GM21619 (cell line): ENCODE data around the gene MYOM3.

ENCODE experiments used
- ATAC-seq: cut with Tn5 transposase; IDR thresholded peaks from one replicate; pipeline ENCODE4 v1.9.1; 2021; ENCODE audit not compliant: unreplicated experiment

MYOM3 gene

GRCh38 chr1:24139222-24139489 is 27.2 kb upstream of the MYOM3 start:
- no peak for ATAC-seq

GRCh38 chr1:24138476-24139221 is 26.7 kb upstream of the MYOM3 start:
- no peak for ATAC-seq

DNA sequence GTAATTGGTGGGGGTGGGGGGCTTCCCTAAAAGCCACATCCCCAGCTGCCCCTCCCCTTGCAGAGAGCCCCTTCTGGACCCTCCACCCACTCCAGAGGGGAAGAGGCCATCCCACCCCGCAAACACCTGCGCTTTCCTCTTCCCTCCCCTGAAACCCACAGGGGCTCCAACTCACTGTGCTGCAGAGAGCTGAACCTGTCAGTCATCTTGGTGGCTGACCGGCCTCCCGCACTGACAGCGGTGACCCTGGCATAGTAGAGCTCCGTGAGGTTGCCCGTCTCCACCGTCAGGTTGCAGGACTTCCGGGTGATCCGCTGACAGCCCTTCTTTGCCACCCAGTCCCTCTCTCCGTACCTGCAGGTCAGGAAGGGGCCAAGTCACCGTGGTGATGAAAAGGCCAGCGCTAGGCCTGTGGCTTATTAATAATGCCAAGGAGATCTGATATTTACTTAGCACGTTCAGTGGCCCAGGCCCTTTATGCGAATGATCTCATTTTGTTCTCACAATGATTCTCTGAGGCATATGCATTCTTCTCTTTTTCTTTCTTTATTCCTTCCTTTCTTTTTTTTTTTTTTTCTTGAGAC is 25.1 kb upstream of the MYOM3 start:
- ATAC-seq = no peak

DNA sequence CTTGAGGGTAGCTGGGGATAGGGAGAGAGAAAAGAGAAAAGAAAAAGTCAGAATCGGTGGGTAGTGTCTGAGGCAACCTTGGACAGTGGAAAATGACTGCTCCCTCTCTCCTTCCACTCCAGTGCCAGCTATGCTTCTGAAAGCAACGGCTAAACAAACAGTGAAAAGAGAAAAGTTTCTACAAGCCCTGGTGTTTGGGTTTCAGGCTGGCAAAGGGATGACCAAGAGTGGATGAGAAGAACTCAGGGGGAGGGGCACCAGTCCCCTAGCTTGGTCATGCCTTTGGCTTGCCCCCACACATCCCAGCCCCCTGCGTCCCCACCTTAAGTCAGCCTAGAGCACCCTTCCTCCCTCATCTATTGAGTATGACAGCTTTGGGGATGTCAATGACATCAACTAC is 22.4 kb upstream of the MYOM3 start:
- no peak for ATAC-seq

GRCh38 chr1:24133819-24134218 is 21.9 kb upstream of the MYOM3 start:
- ATAC-seq = no peak

- ATAC-seq = no peak
Observed at GRCh38 chr1:24130385-24130784, 18.4 kb upstream of the MYOM3 start.

DNA sequence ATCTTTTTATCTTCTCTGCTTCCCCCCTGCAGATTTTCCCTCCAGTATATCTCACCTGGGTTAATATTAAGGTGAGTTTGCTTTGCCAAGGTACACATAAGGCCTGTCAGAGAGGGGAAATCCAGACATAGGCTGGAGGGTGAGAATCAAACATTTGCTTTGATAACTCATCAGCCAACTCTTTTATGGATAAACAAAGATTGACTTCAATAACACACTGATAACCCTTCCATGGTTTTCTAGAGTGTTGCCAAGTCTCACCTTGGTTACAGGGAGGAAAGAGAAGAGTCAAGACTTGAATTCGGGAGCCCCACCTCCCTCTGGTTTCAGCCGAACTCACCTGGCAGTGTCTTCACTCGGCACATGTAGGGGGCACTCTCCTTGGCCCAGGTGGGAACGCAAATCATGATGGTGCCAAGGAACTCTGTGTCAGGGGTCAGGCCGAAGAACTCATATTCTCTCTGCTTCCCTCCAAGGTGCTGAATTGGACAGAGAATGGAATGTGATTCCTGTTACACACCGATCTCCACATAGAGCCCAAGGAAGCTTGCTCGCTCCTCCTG is 15.9 kb upstream of the MYOM3 start:
- ATAC-seq = no peak

DNA sequence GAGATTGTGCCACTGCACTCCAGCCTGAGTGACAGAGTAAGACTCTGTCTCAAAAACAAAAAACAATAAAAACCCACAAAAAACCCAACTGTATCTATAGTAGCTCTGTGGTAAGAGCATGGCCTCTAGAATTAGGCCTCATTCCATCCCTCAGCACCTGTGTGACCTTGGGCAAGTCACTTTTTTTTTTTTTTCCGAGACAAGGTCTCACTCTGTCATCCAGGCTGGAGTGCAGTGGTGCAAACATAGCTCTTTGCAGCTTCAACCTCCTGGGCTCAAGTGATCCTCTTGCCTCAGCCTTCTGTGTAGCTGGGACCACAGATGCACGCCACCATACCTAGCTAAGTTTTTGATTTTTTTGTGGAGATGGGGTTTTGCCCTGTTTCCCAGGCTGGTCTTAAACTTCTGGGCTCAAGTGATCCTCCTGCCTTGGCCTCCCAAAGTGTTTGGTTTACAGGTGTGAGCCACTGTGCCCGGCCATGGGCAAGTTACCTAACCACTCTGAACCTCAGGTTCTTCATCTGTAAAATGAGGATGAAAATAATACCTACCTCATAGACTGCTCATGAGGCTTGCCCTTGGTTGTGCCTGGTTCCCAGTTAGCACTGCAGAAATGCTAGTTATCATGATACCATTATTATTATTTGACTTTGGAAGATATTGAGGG is 15.3 kb upstream of the MYOM3 start:
- no peak for ATAC-seq

- no peak for ATAC-seq
Observed at GRCh38 chr1:24126672-24127023, 14.7 kb upstream of the MYOM3 start.

- ATAC-seq = no peak
Observed at GRCh38 chr1:24126018-24126671, 14.2 kb upstream of the MYOM3 start.

GRCh38 chr1:24125456-24125855 is 13.5 kb upstream of the MYOM3 start:
- ATAC-seq = no peak

GRCh38 chr1:24124980-24125379 is 13.0 kb upstream of the MYOM3 start:
- ATAC-seq = no peak

GRCh38 chr1:24123611-24124010 is 11.7 kb upstream of the MYOM3 start:
- no peak for ATAC-seq

DNA sequence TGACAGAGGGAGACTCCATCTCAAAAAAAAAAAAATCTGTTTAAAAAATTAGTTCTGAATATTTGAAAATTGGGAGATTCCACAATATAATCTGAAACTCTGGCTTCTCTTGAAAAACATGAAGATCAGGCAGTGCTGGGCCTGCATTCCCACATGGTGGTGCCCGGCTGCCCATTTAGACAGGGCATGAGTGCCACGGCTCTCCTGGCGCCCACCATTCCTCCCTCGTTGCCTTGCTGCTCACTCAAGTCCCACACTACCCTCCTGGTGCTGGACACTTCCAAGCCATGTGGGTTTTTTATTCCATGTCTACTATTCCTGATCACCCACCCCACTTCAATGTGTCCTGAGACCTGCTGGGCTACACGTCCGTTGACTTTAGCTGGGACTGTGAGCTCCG is 10.8 kb upstream of the MYOM3 start:
- ATAC-seq = no peak

DNA sequence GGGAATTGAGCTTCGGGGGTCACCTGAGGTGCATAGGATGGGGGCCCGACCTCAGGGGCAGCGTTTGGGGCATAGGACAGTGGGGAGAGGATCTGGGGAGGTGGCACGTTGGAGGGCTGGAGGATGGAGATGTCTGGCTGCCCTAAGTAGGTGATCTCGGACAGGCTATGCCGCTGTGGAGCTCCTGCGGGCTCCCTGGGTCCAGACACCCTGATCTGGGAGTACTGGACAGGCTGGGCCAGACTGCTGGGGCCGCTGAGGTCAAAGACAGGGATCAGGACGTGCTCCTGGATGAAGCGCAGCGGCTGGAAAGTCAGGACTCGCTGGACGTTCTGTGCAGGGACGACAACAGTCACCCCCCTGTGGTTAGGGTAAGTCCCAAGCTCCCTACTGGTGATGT is 9.5 kb upstream of the MYOM3 start:
- no peak for ATAC-seq

DNA sequence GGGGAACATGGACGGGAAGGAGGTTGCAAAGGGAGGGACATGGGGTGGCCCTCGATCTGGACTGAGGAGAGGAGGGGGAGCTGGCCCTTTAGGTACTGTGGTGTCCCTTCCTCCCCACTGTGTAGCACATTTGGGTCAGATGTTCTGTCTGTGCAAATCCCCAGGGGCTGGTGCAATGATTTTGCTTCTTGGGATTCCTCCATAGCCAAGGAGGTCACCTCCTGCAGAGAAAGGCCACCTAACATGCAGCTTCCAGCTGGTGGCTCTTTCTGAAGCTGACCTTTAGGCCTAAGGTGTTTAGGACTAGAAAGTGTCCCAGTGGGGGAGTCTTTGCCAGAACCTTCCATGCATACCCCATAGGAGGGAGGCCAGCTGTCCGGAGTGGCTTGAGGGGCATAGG is 9.0 kb upstream of the MYOM3 start:
- ATAC-seq = no peak

GRCh38 chr1:24119859-24120756 is 8.2 kb upstream of the MYOM3 start:
- ATAC-seq = no peak

DNA sequence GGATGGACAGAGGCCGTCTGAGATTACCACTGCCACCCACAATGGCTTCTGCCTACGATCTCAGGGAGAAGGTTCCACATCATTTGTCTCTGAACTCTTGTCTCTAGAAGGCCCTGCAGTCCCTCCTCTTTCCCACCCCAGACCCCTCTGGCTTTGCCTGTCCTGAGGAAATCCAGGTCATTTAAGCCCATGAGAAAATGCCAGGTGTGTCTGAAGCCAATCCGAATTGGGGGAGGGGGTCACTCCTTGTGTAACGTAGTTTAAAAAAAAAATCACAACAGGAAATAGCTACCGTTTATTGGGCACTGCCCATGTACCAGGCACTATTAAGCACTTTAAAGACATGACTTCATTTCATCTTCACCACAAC is 7.5 kb upstream of the MYOM3 start:
- ATAC-seq = no peak

DNA sequence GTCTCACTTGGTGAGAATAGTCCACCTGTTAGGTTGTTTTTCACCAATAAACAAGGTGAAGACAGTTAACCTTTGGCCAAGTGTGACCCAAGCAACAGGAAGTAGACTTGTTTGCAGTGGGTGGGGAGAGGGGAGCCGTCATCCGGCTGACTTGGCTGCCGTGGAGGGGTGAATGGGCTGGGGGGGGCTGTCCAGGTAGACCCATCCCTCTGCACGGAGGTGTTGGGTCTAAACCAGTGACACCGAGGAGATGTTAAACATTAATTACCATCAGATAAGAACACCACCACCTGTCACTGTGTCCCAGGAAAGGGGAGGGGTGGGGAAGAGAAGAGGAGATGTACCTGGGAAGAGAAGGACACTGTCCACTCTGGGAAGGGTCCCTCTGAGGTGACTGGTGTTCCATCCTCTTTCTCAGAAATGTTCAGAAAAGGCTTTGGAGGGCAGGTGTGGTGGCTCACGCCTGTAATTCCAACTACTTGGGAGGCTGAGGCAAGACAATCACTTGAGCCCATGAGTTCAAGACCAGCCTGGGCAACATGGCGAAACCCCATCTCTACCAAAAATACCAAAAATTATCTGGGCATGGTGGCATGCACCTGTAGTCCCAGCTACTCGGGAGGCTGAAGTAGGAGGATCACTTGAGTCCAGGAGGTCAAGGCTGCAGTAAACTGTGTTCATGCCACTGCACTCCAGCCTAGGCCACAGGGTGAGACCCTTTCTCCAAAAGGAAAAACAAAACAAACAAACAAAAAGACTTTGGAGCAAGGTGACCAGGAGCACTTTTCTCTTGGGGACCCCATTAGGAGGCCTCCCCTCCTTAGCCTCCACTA is 6.7 kb upstream of the MYOM3 start:
- ATAC-seq = no peak

- ATAC-seq = no peak
Observed at GRCh38 chr1:24117722-24118409, 5.9 kb upstream of the MYOM3 start.
